Stimulated activated CD4-positive, alpha-beta T cell treated with anti-CD3 and anti-CD28 coated beads, TNF-alpha, amount 100 ng/mL, for 48 hours (primary cell): ENCODE data around the gene PUS3.
"Not testable (repeated sequence)": the region's sequence is repeated elsewhere in the genome, so short reads cannot be mapped to it uniquely, and the experiment has no call there.

Experiments used
- DNase-seq, 3 donors: peaks; one replicate each; pipeline ENCODE4 v3.0.0-alpha.2; 2020; ENCODE audit warnings: low read depth in 3 of 3

Gene PUS3

GRCh38 chr11:125921042-125921441 is 18.0 kb upstream of the PUS3 start:
- DNase-seq, result no peak

DNA sequence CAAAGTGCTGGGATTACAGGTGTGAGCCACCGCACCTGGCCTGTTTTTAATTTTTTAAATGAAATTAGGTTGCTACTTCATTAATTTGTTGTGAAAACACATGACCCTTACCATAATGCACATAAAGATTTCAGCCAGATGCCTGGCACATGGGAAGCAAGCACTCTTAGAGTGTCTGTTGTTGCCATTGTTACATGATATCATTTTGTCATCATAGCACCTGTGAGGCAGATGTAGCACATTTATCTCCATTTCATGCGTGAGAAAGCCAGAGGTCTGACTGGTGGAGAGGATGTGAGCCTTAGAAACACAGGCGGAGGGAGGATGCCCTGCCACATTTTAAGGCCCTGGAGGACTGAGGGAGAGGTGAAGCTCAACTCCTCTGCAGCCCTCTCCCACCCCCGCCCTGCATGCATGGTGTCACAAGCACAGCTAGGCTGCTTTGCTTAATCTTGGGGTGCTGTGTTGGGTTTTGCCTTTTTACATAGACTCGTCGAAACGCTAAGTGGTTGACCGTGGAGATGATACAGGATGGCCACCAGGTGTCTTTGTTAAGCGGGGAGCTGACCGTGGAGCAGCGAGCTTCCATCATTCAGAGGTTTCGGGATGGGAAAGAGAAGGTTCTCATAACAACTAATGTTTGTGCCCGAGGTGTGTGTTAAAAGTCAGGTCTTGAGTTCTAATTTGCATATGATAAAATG is 15.3 kb upstream of the PUS3 start:
- DNase-seq, result no peak

DNA sequence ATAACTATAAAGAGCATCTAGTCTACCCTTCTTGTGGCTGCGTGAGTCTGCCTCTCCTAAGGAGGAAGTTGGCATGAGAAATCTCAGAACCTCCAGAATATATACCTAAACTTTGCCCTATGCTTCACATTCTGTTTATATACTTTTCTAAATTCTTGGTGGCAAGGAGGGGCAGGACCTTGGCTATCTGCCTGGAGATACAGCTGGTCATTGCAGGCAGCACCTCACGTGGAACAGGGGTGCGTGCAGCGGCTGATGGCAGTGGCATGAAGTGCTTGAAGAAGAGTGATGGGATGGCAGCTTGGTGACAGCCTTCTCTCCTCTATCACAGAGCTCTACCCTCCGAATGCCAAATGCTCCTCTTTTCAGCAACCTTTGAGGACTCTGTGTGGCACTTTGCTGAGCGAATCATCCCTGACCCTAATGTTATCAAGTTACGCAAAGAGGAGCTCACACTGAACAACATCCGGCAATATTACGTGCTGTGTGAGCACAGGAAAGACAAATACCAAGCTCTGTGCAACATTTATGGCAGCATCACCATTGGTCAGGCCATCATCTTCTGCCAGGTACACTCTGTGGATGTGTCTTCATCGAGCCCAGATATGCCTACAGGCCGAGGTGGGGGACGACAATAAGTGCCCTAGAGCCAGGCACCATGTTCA is 13.8 kb upstream of the PUS3 start:
- no peak for DNase-seq

DNA sequence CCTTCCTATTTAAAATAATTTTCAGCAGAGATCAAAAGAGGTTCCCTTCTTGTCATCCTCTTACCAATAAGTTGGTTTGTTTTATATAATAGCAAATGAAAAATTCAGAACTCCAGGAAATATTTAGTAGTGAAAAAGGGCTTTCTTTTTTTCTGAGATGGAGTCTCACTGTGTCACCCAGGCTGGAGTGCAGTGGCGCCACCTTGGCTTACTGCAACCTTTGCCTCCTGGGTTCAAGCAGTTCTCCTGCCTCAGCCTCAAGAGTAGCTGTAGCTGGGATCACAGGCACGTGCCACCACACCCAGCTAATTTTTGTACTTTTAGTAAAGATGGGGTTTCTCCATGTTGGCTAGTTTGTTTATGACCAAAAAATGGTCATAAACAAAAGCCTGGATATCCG is 11.6 kb upstream of the PUS3 start:
- not testable (repeated sequence) for DNase-seq

DNA sequence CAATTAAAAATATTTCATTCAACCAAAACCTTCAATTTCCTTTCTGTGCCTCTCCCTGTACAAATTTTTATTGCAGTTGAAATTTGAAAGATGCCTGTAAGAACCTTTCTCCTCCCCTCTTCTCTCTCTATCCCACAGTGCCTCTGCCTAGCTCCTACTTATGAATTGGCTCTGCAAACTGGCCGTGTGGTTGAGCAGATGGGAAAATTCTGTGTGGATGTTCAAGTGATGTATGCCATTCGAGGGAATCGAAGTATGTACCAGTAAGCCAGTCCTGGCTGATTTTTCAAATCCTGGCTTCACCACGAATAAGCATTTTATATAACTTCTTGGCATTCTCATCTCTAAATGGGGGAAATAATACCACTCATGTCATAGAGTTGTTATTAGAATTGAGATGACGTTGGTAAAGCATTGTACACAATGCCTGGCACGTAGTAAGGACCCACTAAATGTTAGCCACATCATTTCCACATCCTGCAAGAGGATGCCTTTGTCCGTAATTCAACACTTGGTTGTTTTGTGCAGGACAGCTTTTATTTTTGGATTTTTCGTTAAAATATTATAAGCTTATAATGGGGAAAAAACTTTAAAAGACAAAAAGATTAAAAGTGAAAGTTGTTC is 7.3 kb upstream of the PUS3 start:
- no peak for DNase-seq

DNA sequence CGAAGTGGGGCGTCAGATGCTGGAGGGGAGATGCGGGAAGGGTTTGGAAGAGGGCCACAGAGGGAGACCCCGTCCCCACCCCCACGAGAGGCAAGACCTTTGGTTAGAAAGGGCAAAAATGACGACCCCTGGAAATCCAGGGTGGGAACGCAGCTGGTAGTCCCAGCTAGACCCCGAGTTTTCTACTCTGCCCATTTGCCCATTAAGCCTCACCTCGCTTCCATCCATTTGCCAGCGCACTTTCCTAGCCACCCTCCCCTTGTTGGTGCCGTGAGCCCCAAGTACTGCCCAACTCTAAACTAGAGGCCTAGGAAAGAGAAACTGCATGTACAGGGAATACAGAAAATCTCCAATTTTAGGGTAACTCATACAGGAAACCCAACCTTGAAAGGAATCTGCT is 1.7 kb upstream of the PUS3 start:
- DNase-seq, result no peak

DNA sequence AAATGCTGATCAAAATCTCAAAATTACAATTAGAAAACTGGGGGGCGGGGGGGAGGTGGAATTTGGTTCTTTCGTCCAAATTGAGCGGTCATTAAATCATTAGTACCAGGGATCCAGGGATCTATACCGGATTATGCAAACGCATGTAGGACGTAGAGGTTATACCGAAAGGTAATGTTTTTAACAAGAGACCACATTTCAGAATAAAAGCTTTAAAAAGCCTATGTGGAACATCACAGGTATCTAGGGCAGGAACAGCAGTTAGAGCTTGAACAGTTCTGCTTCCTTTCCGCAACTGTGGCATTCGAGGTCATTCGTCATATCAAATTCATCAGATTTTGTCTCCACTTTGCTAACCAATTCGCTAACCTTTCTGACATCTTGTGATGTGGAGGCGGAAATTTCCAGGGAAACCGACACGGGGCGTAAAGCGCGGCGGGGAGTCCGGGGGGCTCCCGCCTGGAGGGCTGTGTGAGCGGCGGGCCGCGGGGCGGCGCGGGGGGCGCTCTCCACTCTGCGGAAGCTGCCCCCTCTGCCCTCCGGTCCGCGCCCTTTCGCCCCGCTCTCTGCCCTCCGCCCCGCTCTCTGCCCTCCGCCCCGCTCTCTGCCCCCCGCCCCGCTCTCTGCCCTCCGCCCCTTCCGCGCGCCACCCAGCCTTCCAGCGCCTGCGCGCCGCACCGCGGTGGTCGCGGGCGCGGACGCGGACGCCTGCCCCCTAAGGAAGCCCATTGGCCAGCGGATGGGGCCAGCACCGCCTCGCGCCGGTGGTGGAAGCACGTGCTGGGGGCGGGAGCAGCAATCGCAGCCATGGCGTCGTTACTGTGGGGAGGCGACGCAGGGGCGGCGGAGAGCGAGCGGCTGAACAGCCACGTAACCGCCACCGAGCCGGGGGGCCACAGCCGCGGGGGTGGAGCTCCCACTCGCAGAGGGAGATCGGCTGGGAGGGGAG is 979 bp upstream of the PUS3 start, which contains the start of gene DDX25:
Gene DDX25 (plus strand): TSS at position 798 of the 949 bp plus-strand sequence. CDS start 10 bp downstream, at position 808.
- no peak for DNase-seq

DNA sequence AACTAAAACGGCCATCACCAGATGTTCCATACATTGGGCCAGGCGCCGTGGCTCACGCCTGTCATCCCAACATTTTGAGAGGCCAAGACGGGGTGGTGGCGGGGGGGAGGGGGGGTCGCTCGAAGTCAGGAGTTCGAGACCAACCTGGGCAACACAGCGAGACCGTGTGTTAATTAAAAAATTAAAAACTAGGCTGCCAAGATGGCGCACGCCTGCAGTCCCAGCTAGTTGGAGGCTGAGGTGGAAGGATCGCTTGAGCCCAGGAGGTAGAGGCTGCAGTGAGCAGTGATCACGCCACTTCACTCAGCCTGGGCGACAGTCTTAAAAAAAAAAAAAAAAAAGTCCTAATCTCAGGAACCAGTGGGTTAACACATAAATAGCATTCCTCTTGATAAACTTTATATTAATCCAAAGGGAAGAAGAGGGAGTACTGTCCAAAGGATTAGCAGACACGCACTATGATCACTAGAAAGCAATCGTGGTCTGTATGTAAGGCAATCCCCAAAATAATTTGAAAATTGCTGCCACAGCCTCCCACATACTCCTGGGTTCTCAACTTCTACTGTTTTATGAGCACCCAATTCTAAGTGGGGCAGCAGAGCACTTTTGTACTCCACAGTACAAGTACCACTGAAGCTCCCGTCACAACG is 604 bp downstream of the PUS3 start:
- DNase-seq, result no peak

DNA sequence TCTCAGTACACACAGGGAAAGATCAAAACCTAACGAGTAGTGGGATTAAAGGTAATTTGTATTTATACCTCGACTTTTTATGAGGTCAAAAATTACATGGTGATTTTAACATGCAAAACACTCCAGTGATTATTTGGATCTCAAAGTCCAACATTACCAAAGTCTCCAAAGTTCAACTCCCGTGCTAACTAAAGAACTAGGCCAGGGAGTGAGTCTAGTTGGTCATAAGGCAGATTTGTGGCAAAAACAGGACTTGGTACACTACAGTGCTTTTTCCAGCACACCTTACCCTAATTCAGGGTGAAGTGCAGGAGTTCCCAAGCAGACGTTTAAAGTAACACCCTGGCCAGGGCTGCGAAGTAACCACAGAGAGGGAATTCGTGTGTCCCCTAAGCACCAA is 1.1 kb downstream of the PUS3 start:
- DNase-seq, result no peak

GRCh38 chr11:125892994-125893393 is 10.0 kb downstream of the PUS3 start:
- DNase-seq, result no peak

- no peak for DNase-seq
These were observed 10.9 kb downstream of the PUS3 start for GRCh38 chr11:125892071-125892470.

DNA sequence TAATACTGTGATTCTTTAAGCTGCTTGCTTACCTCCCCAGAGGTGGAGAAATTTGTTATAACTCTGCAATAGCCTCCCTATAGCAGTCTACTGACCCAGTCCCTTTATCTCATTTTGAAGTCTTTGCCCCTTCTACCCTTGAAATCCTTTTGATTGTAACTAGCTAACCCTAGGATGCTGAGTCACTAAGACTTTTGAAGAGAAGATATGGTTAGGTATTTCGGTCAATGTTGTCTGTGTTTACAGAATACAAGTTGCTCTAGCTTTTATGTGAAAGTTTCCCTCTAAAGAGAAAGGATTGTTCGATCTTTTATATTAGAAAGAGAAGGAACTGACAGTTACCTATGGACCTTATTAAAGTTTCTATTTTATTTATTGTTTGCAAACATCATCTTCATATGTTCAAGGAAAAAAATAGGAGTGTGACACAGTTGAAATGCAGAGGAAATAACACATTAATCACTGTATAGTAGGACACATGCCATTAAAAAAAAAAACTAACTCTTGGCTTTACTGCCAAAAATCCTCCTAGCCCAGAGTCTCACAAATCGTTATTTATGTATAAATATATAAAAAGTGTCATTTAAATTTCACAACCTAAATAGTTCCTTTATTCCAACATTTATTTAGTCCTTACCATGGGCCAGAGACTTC is 12.4 kb downstream of the PUS3 start:
- DNase-seq, result no peak

- peak; percentile 90 to 94 (median 94) for DNase-seq
These were observed 15.4 kb downstream of the PUS3 start, which contains the start of gene HYLS1 for GRCh38 chr11:125887373-125888324. TSS of gene HYLS1 (plus strand) at chr11:125887668. CDS start at chr11:125899369, 11,701 bp downstream.

- peak in 1 of 3 donors; percentile 27 for DNase-seq
These were observed 16.0 kb downstream of the PUS3 start for GRCh38 chr11:125886997-125887372.

GRCh38 chr11:125883375-125883774 is 19.6 kb downstream of the PUS3 start:
- DNase-seq, result no peak

GRCh38 chr11:125881291-125881690 is 21.7 kb downstream of the PUS3 start:
- no peak for DNase-seq

- DNase-seq, result peak in 2 of 3 donors; percentile 24 to 39
These were observed 28.4 kb downstream of the PUS3 start for GRCh38 chr11:125874556-125875124.

DNA sequence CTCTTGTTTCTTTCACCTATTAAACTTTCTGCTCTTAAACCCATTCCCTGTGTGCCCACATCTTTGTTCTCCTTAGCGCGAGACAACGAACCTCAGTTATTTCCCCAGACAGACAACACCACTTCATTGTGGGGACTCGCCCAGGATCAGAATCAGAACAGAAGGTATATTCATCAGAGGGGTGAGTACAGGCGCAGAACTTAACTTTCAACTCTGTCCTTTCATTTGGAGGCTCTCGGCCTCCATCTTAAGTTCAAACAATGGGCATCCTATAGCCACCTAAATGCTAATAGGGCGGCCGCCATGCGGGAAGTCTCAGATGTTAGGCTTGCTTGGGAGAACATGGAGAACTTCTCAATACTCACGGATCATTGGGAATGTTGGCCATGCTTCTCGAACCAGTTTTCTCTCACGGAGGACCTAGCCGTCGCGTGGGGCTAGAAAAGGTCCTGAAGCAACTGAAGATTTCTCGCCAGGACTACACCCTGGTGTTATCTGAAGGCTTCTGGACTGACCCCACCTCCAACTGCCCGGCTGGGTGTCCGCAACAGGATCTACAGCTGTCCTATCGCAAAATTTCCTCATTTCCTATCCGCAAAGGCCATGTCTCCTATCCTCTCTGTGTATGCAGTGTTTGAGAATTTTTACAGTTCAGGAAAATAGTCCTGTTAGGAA is 29.0 kb downstream of the PUS3 start:
- DNase-seq, result no peak

GRCh38 chr11:125872138-125872491 is 30.9 kb downstream of the PUS3 start:
- DNase-seq, result no peak
